Memory B cell (primary cell): ENCODE results near the gene APOLD1.
A peak's percentile ranks its signal among the peaks of the same experiment; 100 is the strongest.
"Not testable (repeated sequence)": the region's sequence is repeated elsewhere in the genome, so short reads cannot be mapped to it uniquely, and the experiment has no call there.

Experiments
- ATAC-seq: fragments of 150-1000 bp; cut with Tn5 transposase; 2 replicates; pipeline ENCODE4 v1.10.0; 2021; ENCODE audit warnings: low read depth, mild to moderate bottlenecking, moderate library complexity
- DNase-seq, 2 donors: peaks; one replicate each; pipeline ENCODE4 v3.0.0; 2022; ENCODE audit warnings: low spot score in 2 of 2
- H3K27ac Mint-ChIP-seq: one replicate; pipeline ENCODE4 v1.8.0; 2022; ENCODE audit warnings: mild to moderate bottlenecking, moderate library complexity, mixed read lengths
- H3K27me3 Mint-ChIP-seq: one replicate; pipeline ENCODE4 v1.8.0; 2022; ENCODE audit warnings: mixed read lengths
- H3K36me3 Mint-ChIP-seq: one replicate; pipeline ENCODE4 v1.8.0; 2022; ENCODE audit warnings: mild to moderate bottlenecking, mixed read lengths
- H3K4me1 Mint-ChIP-seq: one replicate; pipeline ENCODE4 v1.8.0; 2022; ENCODE audit warnings: mixed read lengths
- H3K4me3 Mint-ChIP-seq: one replicate; pipeline ENCODE4 v1.8.0; 2022; ENCODE audit warnings: mild to moderate bottlenecking, moderate library complexity, mixed read lengths
- H3K9me3 Mint-ChIP-seq: one replicate; pipeline ENCODE4 v1.8.0; 2022; ENCODE audit warnings: mixed read lengths

The APOLD1 gene

GRCh38 chr12:12794686-12795085, 9.2 kb downstream of the APOLD1 start:
- H3K27me3 Mint-ChIP-seq: no peaks in the 10 kb centered on the region
- H3K36me3 Mint-ChIP-seq: no peaks in the 10 kb centered on the region
- H3K9me3 Mint-ChIP-seq: no peaks in the 10 kb centered on the region
- no peak for DNase-seq
- no peak for ATAC-seq
- no peak overlapping the region for H3K4me3 Mint-ChIP-seq
- H3K27ac Mint-ChIP-seq: no peak overlapping the region
- H3K4me1 Mint-ChIP-seq: peaks cover 2% of the 10 kb centered on the region

- H3K9me3 Mint-ChIP-seq: no peaks in the 10 kb centered on the region
- H3K27me3 Mint-ChIP-seq: no peaks in the 10 kb centered on the region
- no peaks in the 10 kb centered on the region for H3K36me3 Mint-ChIP-seq
- H3K4me3 Mint-ChIP-seq: no peak overlapping the region
- DNase-seq (no peak), ATAC-seq (no peak)
- no peak overlapping the region for H3K27ac Mint-ChIP-seq
- peaks cover 7% of the 10 kb centered on the region for H3K4me1 Mint-ChIP-seq
Measured at GRCh38 chr12:12796171-12796570, 10.7 kb downstream of the APOLD1 start.

GRCh38 chr12:12796928-12797793, 11.7 kb downstream of the APOLD1 start:
- Mint-ChIP-seq H3K9me3 (no peaks in the 10 kb centered on the region), H3K4me3 (no peak overlapping the region), H3K36me3 (no peaks in the 10 kb centered on the region), H3K4me1 (peaks cover 11% of the 10 kb centered on the region), H3K27me3 (no peaks in the 10 kb centered on the region), H3K27ac (no peak overlapping the region)
- DNase-seq: no peak
- ATAC-seq: no peak

- Mint-ChIP-seq H3K9me3 (no peaks in the 10 kb centered on the region), H3K36me3 (no peaks in the 10 kb centered on the region), H3K4me3 (no peak overlapping the region), H3K27ac (no peak overlapping the region), H3K4me1 (peaks cover 15% of the 10 kb centered on the region), H3K27me3 (no peaks in the 10 kb centered on the region)
- ATAC-seq: no peak
- no peak for DNase-seq
Measured at GRCh38 chr12:12797794-12798152, 12.3 kb downstream of the APOLD1 start.

GRCh38 chr12:12798480-12798879, 13.0 kb downstream of the APOLD1 start:
- no peaks in the 10 kb centered on the region for H3K9me3 Mint-ChIP-seq
- no peaks in the 10 kb centered on the region for H3K27me3 Mint-ChIP-seq
- H3K4me1 Mint-ChIP-seq: peaks cover 19% of the 10 kb centered on the region
- no peak for DNase-seq
- no peak overlapping the region for H3K4me3 Mint-ChIP-seq
- H3K27ac Mint-ChIP-seq: no peak overlapping the region
- no peak for ATAC-seq
- no peaks in the 10 kb centered on the region for H3K36me3 Mint-ChIP-seq

GRCh38 chr12:12799163-12799920, 13.9 kb downstream of the APOLD1 start:
- no peak overlapping the region for H3K4me3 Mint-ChIP-seq

GRCh38 chr12:12800406-12801180, 15.1 kb downstream of the APOLD1 start:
- no peaks in the 10 kb centered on the region for H3K27me3 Mint-ChIP-seq
- peak overlapping the region; percentile 74 for H3K27ac Mint-ChIP-seq
- no peak for DNase-seq
- H3K4me3 Mint-ChIP-seq: no peak overlapping the region
- peaks cover 23% of the 10 kb centered on the region for H3K4me1 Mint-ChIP-seq
- H3K9me3 Mint-ChIP-seq: no peaks in the 10 kb centered on the region
- H3K36me3 Mint-ChIP-seq: no peaks in the 10 kb centered on the region
- no peak for ATAC-seq

More at GRCh38 chr12:12799163-12799920, 13.9 kb downstream of the APOLD1 start:
- DNase-seq (no peak), ATAC-seq (no peak)
- no peaks in the 10 kb centered on the region for H3K27me3 Mint-ChIP-seq
- H3K36me3 Mint-ChIP-seq: no peaks in the 10 kb centered on the region
- peaks cover 19% of the 10 kb centered on the region for H3K4me1 Mint-ChIP-seq
- H3K9me3 Mint-ChIP-seq: no peaks in the 10 kb centered on the region
- peak overlapping the region; percentile 68 for H3K27ac Mint-ChIP-seq

GRCh38 chr12:12801656-12802055, 16.2 kb downstream of the APOLD1 start:
- DNase-seq, H3K27me3 Mint-ChIP-seq, H3K4me3 Mint-ChIP-seq, H3K9me3 Mint-ChIP-seq, H3K36me3 Mint-ChIP-seq: not testable (repeated sequence)
- ATAC-seq: peak; percentile 70
- Mint-ChIP-seq H3K27ac (peak overlapping the region; percentile 52), H3K4me1 (peaks cover 29% of the 10 kb centered on the region)

GRCh38 chr12:12803186-12803585, 17.7 kb downstream of the APOLD1 start:
- peak overlapping the region; percentile 25 for H3K27ac Mint-ChIP-seq
- no peaks in the 10 kb centered on the region for H3K27me3 Mint-ChIP-seq
- peaks cover 37% of the 10 kb centered on the region for H3K4me1 Mint-ChIP-seq
- no peaks in the 10 kb centered on the region for H3K36me3 Mint-ChIP-seq
- DNase-seq (peak in 1 of 2 donors; percentile 12), ATAC-seq (peak; percentile 32)
- H3K9me3 Mint-ChIP-seq: no peaks in the 10 kb centered on the region
- peak overlapping the region; percentile 47 for H3K4me3 Mint-ChIP-seq

GRCh38 chr12:12804011-12804410, 18.6 kb downstream of the APOLD1 start:
- Mint-ChIP-seq H3K36me3 (no peaks in the 10 kb centered on the region), H3K4me1 (peaks cover 41% of the 10 kb centered on the region), H3K27ac (peak overlapping the region; percentile 99), H3K27me3 (no peaks in the 10 kb centered on the region), H3K9me3 (no peaks in the 10 kb centered on the region), H3K4me3 (no peak overlapping the region)
- DNase-seq (no peak), ATAC-seq (no peak)

GRCh38 chr12:12804432-12804886, 19.0 kb downstream of the APOLD1 start:
- Mint-ChIP-seq H3K36me3 (no peaks in the 10 kb centered on the region), H3K27ac (peak overlapping the region; percentile 99), H3K27me3 (no peaks in the 10 kb centered on the region), H3K9me3 (no peaks in the 10 kb centered on the region), H3K4me1 (peaks cover 45% of the 10 kb centered on the region), H3K4me3 (no peak overlapping the region)
- ATAC-seq: no peak
- DNase-seq: no peak

GRCh38 chr12:12806784-12807516, 21.5 kb downstream of the APOLD1 start:
- ATAC-seq (no peak), DNase-seq (no peak)
- no peaks in the 10 kb centered on the region for H3K9me3 Mint-ChIP-seq
- H3K4me3 Mint-ChIP-seq: no peak overlapping the region
- no peaks in the 10 kb centered on the region for H3K27me3 Mint-ChIP-seq
- H3K27ac Mint-ChIP-seq: peak overlapping the region; percentile 99
- H3K4me1 Mint-ChIP-seq: peaks cover 38% of the 10 kb centered on the region
- H3K36me3 Mint-ChIP-seq: no peaks in the 10 kb centered on the region

- ATAC-seq, H3K36me3 Mint-ChIP-seq, H3K9me3 Mint-ChIP-seq, H3K4me3 Mint-ChIP-seq, DNase-seq, H3K27me3 Mint-ChIP-seq: not testable (repeated sequence)
- Mint-ChIP-seq H3K27ac (peak overlapping the region; percentile 99), H3K4me1 (peaks cover 33% of the 10 kb centered on the region)
Measured at GRCh38 chr12:12807517-12807903, 22.1 kb downstream of the APOLD1 start.
